Neural cell (in vitro differentiated cells): ENCODE data around the gene DERA.

Experiments used
- EZH2 ChIP-seq: fragments of 200-600, 300-800 bp; shearing (Covaris generic), sonication (generic); IDR thresholded peaks from 2 replicates; pipeline ENCODE4 v1.6.1; 2014; ENCODE audit warnings: antibody characterized with exemption, low read length, borderline replicate concordance, mild to moderate bottlenecking; ENCODE audit not compliant: insufficient read depth, poor library complexity, severe bottlenecking
- TAF1 ChIP-seq: IDR thresholded peaks from 2 replicates; pipeline ENCODE4 v1.6.1; 2012; ENCODE audit warnings: low read depth
- TF ChIP-seq, protein P1 (sequence below): fragments of 450-650 bp; IDR thresholded peaks from 2 replicates; pipeline ENCODE4 v1.5.1; 2014; ENCODE audit warnings: antibody characterized with exemption, mild to moderate bottlenecking, moderate library complexity; ENCODE audit not compliant: poor library complexity, severe bottlenecking

DNA sequence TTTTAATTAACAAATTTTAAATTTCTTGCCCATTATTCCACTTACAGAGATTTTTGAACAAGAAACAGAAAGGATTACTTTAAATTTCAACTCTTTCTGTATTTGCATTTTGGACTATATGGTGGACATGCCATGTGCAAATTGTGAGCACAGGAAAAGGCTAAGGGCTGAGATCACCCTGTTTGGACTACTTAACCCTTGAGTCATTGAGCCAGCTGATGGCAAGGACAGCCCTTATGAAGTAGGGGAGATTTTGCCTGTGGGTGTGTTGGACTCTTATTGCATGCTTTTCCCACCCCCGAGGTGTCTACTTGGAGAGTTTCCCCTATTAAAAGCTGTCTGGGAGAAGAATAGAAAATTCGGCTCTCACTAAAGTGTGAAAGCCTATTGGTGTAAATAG, 17.2 kb downstream of the DERA start:
- no peak for TF ChIP-seq EZH2
- TF ChIP-seq TAF1 = no peak
- TF ChIP-seq, protein P1, sequence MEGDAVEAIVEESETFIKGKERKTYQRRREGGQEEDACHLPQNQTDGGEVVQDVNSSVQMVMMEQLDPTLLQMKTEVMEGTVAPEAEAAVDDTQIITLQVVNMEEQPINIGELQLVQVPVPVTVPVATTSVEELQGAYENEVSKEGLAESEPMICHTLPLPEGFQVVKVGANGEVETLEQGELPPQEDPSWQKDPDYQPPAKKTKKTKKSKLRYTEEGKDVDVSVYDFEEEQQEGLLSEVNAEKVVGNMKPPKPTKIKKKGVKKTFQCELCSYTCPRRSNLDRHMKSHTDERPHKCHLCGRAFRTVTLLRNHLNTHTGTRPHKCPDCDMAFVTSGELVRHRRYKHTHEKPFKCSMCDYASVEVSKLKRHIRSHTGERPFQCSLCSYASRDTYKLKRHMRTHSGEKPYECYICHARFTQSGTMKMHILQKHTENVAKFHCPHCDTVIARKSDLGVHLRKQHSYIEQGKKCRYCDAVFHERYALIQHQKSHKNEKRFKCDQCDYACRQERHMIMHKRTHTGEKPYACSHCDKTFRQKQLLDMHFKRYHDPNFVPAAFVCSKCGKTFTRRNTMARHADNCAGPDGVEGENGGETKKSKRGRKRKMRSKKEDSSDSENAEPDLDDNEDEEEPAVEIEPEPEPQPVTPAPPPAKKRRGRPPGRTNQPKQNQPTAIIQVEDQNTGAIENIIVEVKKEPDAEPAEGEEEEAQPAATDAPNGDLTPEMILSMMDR = no peak
